Activated CD8-positive, alpha-beta T cell treated with anti-CD3 and anti-CD28 coated beads, Interleukin-2, amount 10 ng/mL, durations not matched to agents 7 days and 5 days (primary cell): ENCODE results near the gene PDE11A. TPM values are rescaled to one million over a fixed set of nuclear protein-coding genes. Genes with fewer than 3 reads are reported as not detected.

Experiments
- ATAC-seq: fragments of 150-1000 bp; cut with Tn5 transposase; one replicate; pipeline ENCODE4 v1.10.0; 2021; ENCODE audit warnings: moderate library complexity
- CTCF ChIA-PET: fragments of 350-600 bp; sonication (Branson Sonifier 250); formaldehyde crosslinking; loops from one replicate; lab custom pipeline; 2021; ENCODE audit warnings: antibody characterized with exemption; lab: Charles Lee
- POLR2A ChIA-PET: fragments of 350-600 bp; sonication (Branson Sonifier 250); formaldehyde crosslinking; loops from one replicate; lab custom pipeline; 2021; ENCODE audit warnings: antibody characterized with exemption; lab: Charles Lee
- DNase-seq: peaks from one replicate; pipeline ENCODE4 v3.0.0-alpha.2; 2020
- H3K27ac Mint-ChIP-seq: one replicate; pipeline ENCODE4 v1.8.0; 2021; ENCODE audit warnings: mild to moderate bottlenecking, mixed read lengths
- H3K27me3 Mint-ChIP-seq: one replicate; pipeline ENCODE4 v1.8.0; 2021; ENCODE audit warnings: low read depth, mixed read lengths
- H3K36me3 Mint-ChIP-seq: one replicate; pipeline ENCODE4 v1.8.0; 2021; ENCODE audit warnings: low read depth, mixed read lengths
- H3K4me1 Mint-ChIP-seq: one replicate; pipeline ENCODE4 v1.8.0; 2021; ENCODE audit warnings: low read depth, mixed read lengths
- H3K4me3 Mint-ChIP-seq: one replicate; pipeline ENCODE4 v1.8.0; 2021; ENCODE audit warnings: mild to moderate bottlenecking, mixed read lengths
- H3K9me3 Mint-ChIP-seq: one replicate; pipeline ENCODE4 v1.8.0; 2022; ENCODE audit warnings: mixed read lengths; ENCODE audit not compliant: insufficient read depth
- total RNA-seq, 2 experiments: library from RNA; stranded (reverse); gene quantifications; one replicate each; pipeline ENCODE4 v1.2.3, GENCODE V29; 2021

Gene PDE11A
- total RNA-seq, 2 experiments from 2014 or later, result not detected

DNA sequence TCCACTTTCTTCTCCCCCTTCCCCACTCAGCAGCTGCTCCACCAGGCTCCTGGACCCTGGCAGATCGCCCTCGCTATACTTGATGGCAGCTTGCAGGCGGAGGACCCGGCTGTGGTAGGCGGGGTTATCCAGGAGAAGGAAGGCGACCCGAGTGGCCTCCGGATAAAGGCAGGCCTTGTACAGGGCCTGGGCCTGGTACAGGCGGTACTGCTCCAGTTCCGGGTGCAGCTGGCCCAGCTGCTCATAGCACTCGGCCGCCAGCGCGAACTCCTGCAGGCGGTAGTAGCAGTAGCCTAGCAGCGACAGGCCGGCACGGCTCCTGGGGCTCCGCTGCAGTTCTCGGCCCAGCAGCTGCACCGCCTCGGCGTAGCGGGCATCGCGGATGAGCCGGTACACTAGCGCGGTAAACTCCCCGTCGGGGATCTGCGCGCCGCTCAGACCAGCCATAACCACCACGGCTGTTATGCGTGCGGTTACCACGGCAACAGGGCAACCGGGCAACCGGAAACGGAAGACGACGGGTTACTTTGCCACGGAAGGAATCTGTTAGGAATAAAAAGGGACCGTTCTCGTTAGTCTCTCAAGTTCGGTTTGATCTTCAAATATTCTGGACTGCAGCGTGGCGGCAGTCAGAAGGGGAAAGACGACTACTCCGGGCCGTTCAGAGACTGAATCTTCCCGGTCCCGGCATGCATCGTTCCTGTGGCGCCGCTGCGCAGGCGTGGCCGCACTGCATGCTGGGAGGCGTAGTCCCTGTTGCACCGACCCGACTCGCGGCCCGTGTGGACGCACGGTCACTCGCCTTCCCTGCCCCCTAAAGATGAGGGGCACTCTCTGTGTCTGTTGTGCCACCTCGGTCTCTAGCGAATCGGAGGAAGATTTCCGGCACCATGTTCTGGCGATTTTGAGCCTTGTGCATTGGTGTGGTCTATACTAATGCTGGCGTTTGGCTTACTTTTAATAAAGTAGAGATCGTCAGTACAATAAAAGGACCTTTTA lies 454.0 kb downstream of the PDE11A start:
- peaks cover 13% of the 10 kb centered on the region for H3K27me3 Mint-ChIP-seq
- ChIA-PET CTCF (interaction anchor here (1.3 kb wide), 1 partner anchor 14 kb away, joined by 5 read pairs; no protein-coding TSS in a partner anchor), POLR2A (interaction anchor here (0.6 to 0.9 kb wide), 2 partner anchors 354 to 396 kb away, joined by 3 read pairs; partner anchors contain the start of gene NFE2L2)
- H3K4me3 Mint-ChIP-seq, result peak overlapping the region; percentile 94
- peak; percentile 94 for ATAC-seq
- H3K9me3 Mint-ChIP-seq, result no peaks in the 10 kb centered on the region
- peaks cover 6% of the 10 kb centered on the region for H3K4me1 Mint-ChIP-seq
- peaks cover 6% of the 10 kb centered on the region for H3K36me3 Mint-ChIP-seq
- peak overlapping the region; percentile 99 for H3K27ac Mint-ChIP-seq
- peak; percentile 95 for DNase-seq

GRCh38 chr2:177617849-177618248 lies 454.7 kb downstream of the PDE11A start:
- Mint-ChIP-seq H3K36me3 (peaks cover 6% of the 10 kb centered on the region), H3K27me3 (peaks cover 13% of the 10 kb centered on the region), H3K4me3 (peak overlapping the region; percentile 94), H3K9me3 (no peaks in the 10 kb centered on the region), H3K27ac (peak overlapping the region; percentile 99), H3K4me1 (peaks cover 6% of the 10 kb centered on the region)
- no peak for ATAC-seq
- CTCF ChIA-PET, result interaction anchor here (1.3 kb wide), 1 partner anchor 13 kb away, joined by 5 read pairs; no protein-coding TSS in a partner anchor
- POLR2A ChIA-PET, result interaction anchor here (0.6 to 0.9 kb wide), 2 partner anchors 353 to 395 kb away, joined by 3 read pairs; partner anchors contain the start of gene NFE2L2
- no peak for DNase-seq

- Mint-ChIP-seq H3K4me3 (no peak overlapping the region), H3K4me1 (peaks cover 6% of the 10 kb centered on the region), H3K27me3 (peaks cover 13% of the 10 kb centered on the region), H3K36me3 (peaks cover 6% of the 10 kb centered on the region), H3K9me3 (no peaks in the 10 kb centered on the region), H3K27ac (no peak overlapping the region)
- DNase-seq, result no peak
- ChIA-PET POLR2A (no interaction called here), CTCF (no interaction called here)
- ATAC-seq, result no peak
These were observed 455.8 kb downstream of the PDE11A start for GRCh38 chr2:177616731-177617130.

DNA sequence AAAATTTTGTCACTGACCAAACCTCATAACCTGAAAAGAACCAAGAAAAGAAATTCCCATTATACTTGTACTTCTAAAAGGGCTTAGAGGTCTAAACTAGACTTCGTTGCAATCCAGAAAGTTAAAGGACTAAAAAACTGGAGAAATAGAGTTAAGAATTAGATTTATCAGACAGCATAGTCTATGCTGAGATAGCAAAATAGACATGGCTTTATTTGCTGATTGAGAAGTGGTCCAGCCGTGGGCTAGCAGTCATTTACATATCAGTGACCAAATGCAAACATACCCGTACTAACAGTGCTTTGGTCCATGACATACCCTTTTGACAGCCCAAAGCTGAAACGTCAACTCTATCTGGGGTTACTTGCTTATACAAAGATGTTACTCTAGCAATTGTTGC lies 456.5 kb downstream of the PDE11A start:
- peaks cover 6% of the 10 kb centered on the region for H3K4me1 Mint-ChIP-seq
- H3K36me3 Mint-ChIP-seq, result peaks cover 6% of the 10 kb centered on the region
- no peaks in the 10 kb centered on the region for H3K9me3 Mint-ChIP-seq
- H3K4me3 Mint-ChIP-seq, result no peak overlapping the region
- peaks cover 9% of the 10 kb centered on the region for H3K27me3 Mint-ChIP-seq
- no peak overlapping the region for H3K27ac Mint-ChIP-seq
- ChIA-PET CTCF (interaction anchor here (1.7 kb wide), 1 partner anchor 12 kb away, joined by 5 read pairs; no protein-coding TSS in a partner anchor), POLR2A (no interaction called here)
- no peak for DNase-seq
- ATAC-seq, result no peak

- Mint-ChIP-seq H3K9me3 (no peaks in the 10 kb centered on the region), H3K36me3 (no peaks in the 10 kb centered on the region), H3K27ac (no peak overlapping the region), H3K27me3 (peaks cover 16% of the 10 kb centered on the region), H3K4me1 (no peaks in the 10 kb centered on the region), H3K4me3 (no peak overlapping the region)
- POLR2A ChIA-PET, result no interaction called here
- CTCF ChIA-PET, result no interaction called here
- DNase-seq (no peak), ATAC-seq (no peak)
These were observed 459.9 kb downstream of the PDE11A start for GRCh38 chr2:177612659-177613058.

DNA sequence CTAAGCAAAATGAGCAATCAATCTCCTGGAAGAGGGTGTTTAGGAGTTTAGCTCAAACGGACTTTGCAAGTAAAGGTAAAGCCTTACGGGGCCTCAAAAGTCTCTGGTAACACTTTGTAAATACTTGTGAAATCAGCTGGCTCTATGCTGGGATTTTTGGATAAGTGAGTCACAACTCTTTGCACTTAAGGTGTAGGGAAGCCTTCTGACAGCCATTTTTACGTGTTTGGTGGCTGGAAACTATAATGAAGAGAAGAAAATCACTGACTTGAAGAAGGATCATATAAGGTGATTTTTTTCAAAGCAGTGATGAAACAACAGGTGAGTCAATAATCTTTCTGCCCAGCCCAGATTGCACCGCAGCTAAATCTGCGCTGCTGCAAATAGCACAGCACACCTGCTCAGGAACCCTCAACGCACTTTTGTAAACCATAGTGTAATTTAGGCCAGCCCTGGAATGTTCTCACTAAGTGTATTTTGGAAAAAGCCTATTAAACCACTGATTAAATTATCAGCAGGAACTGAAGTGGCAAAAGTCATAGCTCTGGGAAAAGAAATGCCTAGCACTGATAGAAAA lies 461.2 kb downstream of the PDE11A start:
- Mint-ChIP-seq H3K36me3 (no peaks in the 10 kb centered on the region), H3K27me3 (peaks cover 13% of the 10 kb centered on the region), H3K27ac (no peak overlapping the region), H3K9me3 (no peaks in the 10 kb centered on the region), H3K4me3 (no peak overlapping the region), H3K4me1 (no peaks in the 10 kb centered on the region)
- ChIA-PET CTCF (no interaction called here), POLR2A (no interaction called here)
- DNase-seq (no peak), ATAC-seq (no peak)

DNA sequence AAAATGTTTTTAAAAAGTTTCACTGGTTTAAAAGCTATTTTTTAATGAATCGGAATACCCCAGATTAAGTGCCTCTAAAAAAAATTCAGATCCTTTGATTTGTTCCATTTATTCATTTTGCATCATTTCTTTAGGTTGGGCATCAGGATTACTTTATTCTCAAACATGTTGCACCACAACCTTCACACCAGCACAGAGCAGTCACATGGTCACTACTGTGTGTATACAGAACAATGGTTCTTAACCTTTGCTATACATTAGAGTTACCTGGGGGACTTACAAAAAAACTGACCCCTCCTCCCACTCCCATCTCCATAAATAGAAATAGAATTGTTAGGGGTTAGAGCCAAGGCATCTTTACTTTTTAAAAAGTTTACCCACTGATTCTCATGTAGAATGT lies 461.8 kb downstream of the PDE11A start:
- H3K4me3 Mint-ChIP-seq, result no peak overlapping the region
- no peaks in the 10 kb centered on the region for H3K36me3 Mint-ChIP-seq
- no peaks in the 10 kb centered on the region for H3K4me1 Mint-ChIP-seq
- CTCF ChIA-PET, result no interaction called here
- H3K27ac Mint-ChIP-seq, result no peak overlapping the region
- ATAC-seq (no peak), DNase-seq (no peak)
- POLR2A ChIA-PET, result no interaction called here
- H3K9me3 Mint-ChIP-seq, result no peaks in the 10 kb centered on the region
- H3K27me3 Mint-ChIP-seq, result peaks cover 10% of the 10 kb centered on the region

DNA sequence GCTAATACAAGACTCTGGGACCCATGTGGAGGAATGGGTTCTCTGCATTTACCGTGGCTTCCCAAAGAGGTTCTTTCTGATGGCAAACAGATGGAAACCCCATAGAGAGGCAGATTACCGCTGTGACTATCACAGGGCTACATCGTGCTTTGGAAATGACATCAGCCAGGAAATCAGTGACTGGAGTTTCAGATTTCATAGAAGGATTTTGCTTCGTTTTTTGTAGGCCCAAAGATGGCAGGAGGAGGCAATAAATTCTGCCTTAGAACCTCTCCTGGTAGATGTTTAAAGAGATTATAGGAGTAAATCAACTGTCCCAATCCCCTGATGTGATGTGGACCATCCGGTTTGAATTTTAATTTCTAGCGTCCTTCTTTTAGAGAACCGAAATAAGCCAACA lies 465.9 kb downstream of the PDE11A start:
- Mint-ChIP-seq H3K27ac (no peak overlapping the region), H3K36me3 (no peaks in the 10 kb centered on the region), H3K27me3 (peaks cover 11% of the 10 kb centered on the region), H3K4me3 (no peak overlapping the region), H3K4me1 (no peaks in the 10 kb centered on the region), H3K9me3 (no peaks in the 10 kb centered on the region)
- CTCF ChIA-PET, result interaction anchor here (1.0 kb wide), 1 partner anchor 117 kb away, joined by 3 read pairs; no protein-coding TSS in a partner anchor
- DNase-seq (no peak), ATAC-seq (no peak)
- POLR2A ChIA-PET, result no interaction called here

- DNase-seq (no peak), ATAC-seq (no peak)
- Mint-ChIP-seq H3K9me3 (no peaks in the 10 kb centered on the region), H3K27ac (no peak overlapping the region), H3K36me3 (no peaks in the 10 kb centered on the region), H3K27me3 (peaks cover 11% of the 10 kb centered on the region), H3K4me1 (peaks cover 3% of the 10 kb centered on the region), H3K4me3 (no peak overlapping the region)
- POLR2A ChIA-PET, result no interaction called here
- CTCF ChIA-PET, result interaction anchor here (0.7 to 2.5 kb wide), 26 partner anchors 9 to 456 kb away, joined by 3 to 18 read pairs (median 4); a partner anchor contains a TSS
These were observed 468.1 kb downstream of the PDE11A start for GRCh38 chr2:177604271-177605065.

GRCh38 chr2:177603768-177604167 lies 468.8 kb downstream of the PDE11A start:
- no peak for DNase-seq
- peaks cover 10% of the 10 kb centered on the region for H3K4me1 Mint-ChIP-seq
- ChIA-PET POLR2A (no interaction called here), CTCF (interaction anchor here (0.8 to 2.7 kb wide), 24 partner anchors 8 to 455 kb away, joined by 3 to 18 read pairs (median 5); a partner anchor contains a TSS)
- no peaks in the 10 kb centered on the region for H3K36me3 Mint-ChIP-seq
- H3K27ac Mint-ChIP-seq, result no peak overlapping the region
- ATAC-seq, result no peak
- H3K9me3 Mint-ChIP-seq, result no peaks in the 10 kb centered on the region
- H3K4me3 Mint-ChIP-seq, result no peak overlapping the region
- peaks cover 7% of the 10 kb centered on the region for H3K27me3 Mint-ChIP-seq

- H3K9me3 Mint-ChIP-seq, result no peaks in the 10 kb centered on the region
- no peaks in the 10 kb centered on the region for H3K36me3 Mint-ChIP-seq
- DNase-seq (no peak), ATAC-seq (no peak)
- H3K27ac Mint-ChIP-seq, result no peak overlapping the region
- ChIA-PET POLR2A (no interaction called here), CTCF (interaction anchor here (1.4 to 2.7 kb wide), 4 partner anchors 12 to 268 kb away, joined by 3 to 8 read pairs (median 6); no protein-coding TSS in a partner anchor)
- no peak overlapping the region for H3K4me3 Mint-ChIP-seq
- H3K27me3 Mint-ChIP-seq, result peaks cover 10% of the 10 kb centered on the region
- peaks cover 13% of the 10 kb centered on the region for H3K4me1 Mint-ChIP-seq
These were observed 469.4 kb downstream of the PDE11A start for GRCh38 chr2:177603181-177603580.
